GM21515 (cell line): ENCODE data around the gene TRA2A.
"Not testable (repeated sequence)": the region's sequence is repeated elsewhere in the genome, so short reads cannot be mapped to it uniquely, and the experiment has no call there.

Experiments
- ATAC-seq: cut with Tn5 transposase; IDR thresholded peaks from one replicate; pipeline ENCODE4 v1.9.1; 2021; ENCODE audit not compliant: unreplicated experiment

TRA2A gene

DNA sequence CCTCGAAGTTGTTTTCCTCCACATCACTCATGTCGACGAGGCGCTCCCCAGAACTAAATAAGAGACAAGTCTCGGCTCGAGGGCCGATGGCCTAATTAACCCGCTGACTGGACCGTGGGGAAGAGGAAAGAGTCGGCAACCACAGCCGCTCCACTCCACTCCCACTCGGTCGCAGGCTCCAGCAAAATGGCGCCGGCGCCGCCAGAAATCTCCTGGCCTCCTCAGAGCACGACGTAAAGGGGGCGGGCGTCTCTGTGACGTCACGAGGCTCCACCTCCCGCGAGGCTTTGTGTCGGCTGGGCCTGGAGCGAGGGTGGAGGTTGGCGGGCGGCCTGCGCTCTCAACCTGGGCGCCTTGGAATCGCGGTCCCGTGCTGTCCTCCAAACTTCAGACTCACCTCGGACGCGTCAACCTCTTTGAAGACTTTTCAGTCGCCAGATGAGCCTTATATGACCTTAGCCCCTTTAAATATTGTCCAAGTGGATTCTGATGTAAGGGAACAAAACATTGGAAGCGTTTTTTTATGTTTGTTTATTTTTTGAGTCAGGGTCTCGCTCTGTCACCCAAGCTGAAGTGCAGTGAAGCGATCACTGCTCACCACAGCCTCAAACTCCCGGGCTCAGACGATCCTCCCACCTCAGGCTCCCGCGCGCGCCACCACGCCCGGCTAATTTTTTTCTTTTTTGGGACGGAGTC lies at the start of gene TRA2A:
TSS of gene TRA2A (minus strand) at position 188 of the 696 bp plus-strand sequence. CDS start at position 31, 157 bp downstream.
- ATAC-seq: peak; percentile 96

GRCh38 chr7:23570592-23571200 lies 38.9 kb upstream of the TRA2A start:
- peak; percentile 90 for ATAC-seq

DNA sequence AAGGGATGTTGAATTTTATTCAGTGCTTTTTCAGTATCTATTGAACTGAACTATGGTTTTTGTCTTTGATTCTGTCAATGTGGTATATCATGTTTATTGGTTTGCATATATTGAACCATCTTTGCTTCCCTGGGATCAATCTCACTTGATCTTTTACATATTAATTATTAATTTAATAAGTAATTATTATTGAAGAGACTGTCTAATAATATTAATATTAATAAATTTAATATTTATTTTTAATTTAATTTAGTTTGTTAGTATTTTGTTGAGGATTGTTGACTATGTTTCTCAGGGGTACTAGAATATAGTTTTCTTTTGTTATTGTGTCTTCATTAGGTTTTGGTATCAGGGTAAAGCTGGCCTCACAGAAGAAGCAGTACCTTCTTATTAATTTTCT lies 26.5 kb upstream of the TRA2A start:
- no peak for ATAC-seq

GRCh38 chr7:23547662-23548061 lies 15.9 kb upstream of the TRA2A start:
- no peak for ATAC-seq

GRCh38 chr7:23546897-23547572 lies 15.3 kb upstream of the TRA2A start:
- peak; percentile 67 for ATAC-seq

GRCh38 chr7:23545493-23545892 lies 13.7 kb upstream of the TRA2A start:
- ATAC-seq: peak; percentile 9

DNA sequence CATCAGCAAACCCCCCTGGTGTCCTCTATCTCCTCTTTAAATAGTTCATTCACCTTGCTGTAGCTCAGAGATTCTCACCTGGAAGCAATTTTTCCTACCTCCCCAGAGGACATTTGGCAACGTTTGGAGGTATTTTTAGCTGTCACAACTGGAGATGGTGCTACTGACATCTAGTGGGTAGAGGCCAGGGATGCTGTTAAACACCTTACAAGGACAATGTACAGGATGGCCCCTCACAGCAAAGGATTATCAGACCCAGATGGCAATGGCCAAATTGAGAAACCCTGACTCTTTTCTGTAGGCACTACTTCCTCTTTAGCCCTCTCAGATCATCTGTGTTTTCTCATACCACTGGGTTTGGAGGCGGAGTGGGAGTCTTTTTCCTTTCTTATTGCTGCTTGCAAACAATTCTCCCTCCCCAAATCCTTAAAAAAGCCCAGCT lies 13.2 kb upstream of the TRA2A start:
- ATAC-seq: peak; percentile 59

- no peak for ATAC-seq
Measured at GRCh38 chr7:23542752-23543151, 11.0 kb upstream of the TRA2A start.

- ATAC-seq: peak; percentile 60
Measured at GRCh38 chr7:23539494-23539907, 7.7 kb upstream of the TRA2A start.

- ATAC-seq: no peak
Measured at GRCh38 chr7:23538301-23538700, 6.5 kb upstream of the TRA2A start.

- no peak for ATAC-seq
Measured at GRCh38 chr7:23533238-23533604, 1.4 kb upstream of the TRA2A start.

DNA sequence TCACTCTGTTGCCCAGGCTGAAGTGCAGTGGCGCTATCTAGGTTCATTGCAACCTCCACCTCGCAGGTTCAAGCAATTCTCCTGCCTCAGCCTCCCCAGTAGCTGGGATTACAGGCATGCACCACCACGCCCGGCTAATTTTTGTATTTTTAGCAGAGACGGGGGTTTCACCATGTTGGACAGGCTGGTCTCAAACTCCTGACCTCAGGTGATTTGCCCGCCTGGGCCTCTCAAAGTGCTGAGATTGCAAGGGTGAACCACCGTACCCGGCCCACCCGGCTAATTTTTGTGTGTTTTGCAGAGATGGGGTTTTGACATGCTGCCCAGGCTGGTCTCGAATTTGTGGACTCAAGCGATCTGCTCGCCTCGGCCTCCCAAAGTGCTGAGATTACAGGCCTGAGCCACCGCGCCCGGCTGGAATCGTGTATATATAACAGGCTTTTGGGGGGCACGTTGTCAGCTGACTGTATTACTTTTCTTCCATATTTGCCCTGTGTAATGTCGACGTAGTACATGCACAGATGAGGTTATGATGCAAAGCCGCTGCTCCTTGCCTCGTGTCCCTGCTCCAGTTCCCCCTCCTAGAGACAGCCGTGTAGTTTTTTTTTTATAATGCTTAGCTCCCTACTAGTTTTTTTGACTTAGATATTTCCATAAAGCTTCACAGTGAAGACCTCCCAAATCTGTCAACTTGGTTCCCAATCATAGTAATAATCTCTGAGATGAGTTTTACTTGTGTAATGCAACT lies 883 bp upstream of the TRA2A start:
- no peak for ATAC-seq

DNA sequence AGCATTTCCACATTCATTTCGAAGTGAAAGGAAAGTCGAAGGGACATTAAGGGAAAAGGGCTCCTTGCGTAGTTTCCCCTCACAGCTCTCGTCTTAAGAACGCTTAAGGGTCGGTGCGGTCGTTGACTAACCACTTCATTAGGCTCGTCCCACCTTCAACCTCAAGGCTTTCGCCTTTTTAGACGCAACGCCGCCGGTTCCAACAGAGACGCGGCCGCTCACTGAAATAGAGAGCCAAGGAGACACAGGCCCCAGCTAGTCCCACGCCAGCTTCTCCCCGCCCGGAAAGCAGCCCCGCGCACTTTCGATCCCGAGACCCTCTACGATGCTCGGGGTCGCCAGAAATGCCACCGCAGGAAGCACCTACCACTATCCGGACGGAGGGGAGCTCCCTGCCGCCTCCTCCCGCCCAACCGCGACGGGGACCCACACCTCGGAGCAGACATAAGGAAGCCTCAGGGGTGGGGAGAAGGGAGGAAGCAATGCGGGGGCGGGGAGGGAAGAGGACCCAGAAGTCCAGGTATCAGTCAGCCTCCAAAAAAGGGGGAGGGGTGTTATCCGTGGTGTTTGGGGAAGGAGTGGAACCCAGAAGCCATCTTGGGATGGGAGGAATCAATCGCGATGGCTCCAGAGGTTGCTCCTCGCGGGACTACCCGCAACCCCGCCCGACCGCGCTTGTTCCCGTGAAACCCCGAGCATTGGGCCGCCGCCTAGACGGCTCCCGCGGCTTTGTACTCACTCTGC lies 559 bp downstream of the TRA2A start:
- peak; percentile 31 for ATAC-seq

GRCh38 chr7:23530405-23530804 lies 1.4 kb downstream of the TRA2A start:
- no peak for ATAC-seq

- no peak for ATAC-seq
Measured at GRCh38 chr7:23529262-23529859, 2.4 kb downstream of the TRA2A start.

- not testable (repeated sequence) for ATAC-seq
Measured at GRCh38 chr7:23525611-23526010, 6.2 kb downstream of the TRA2A start.

DNA sequence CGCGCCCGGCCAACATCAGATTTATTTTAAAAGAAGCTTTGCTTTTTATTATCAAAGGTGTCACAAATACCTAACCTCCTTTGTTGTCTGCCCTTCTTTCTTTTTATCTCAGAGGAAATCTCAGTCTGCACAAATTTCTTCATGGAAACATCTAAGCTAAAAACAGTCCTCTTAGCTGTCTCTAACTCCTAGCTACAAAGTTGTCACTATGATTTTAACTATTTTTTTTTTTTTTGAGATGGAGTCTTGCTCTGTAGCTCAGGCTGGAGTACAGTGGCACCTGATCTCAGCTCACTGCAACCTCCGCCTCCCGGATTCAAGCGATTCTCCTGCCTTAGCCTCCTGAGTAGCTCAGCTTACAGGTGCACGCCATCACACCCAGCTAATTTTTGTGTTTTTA lies 7.3 kb downstream of the TRA2A start:
- no peak for ATAC-seq

DNA sequence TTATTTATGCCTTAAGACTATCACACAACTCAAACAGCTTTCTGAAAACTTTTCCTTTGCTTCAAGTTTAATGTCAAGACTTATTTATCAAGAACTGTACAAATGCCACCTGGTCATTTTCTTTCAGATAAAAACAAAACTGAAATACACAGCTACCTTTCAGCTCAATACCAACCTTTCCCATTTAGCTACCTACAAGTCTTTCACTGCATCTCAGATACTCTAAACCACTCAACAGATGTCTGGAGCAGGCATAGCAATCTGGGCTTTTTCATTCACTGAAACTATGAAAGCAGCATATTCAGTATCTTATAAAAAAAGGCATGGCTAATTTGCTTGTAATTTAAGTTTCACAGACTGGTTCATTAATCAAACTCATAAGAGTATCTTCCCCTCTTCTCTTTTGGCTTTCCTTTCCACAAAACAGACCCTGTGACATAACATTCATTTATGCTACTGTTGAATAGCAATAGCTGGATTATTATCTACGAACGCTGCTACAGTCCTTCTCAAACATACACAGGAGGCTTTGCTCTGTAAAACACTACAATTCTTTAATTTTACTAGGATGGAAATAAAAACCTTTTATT lies 8.2 kb downstream of the TRA2A start:
- ATAC-seq: no peak

DNA sequence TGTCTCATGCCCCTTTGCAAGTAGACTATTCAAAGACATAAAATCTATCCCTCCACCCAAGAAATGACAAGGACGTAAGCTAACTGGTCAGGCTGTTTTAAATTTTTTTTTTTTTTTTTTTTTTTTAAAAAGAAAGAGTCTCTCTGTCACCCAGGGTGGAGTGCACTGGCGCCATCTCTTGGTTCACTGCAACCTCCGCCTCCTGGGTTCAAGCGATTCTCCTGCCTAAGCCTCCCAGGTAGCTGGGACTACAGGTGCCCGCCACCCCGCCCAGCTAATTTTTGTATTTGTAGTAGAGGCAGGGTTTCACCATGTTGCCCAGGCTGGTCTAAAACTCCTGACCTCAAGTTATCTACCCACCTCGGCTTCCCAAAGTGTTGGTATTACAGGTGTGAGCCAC lies 11.2 kb downstream of the TRA2A start:
- no peak for ATAC-seq

- peak; percentile 61 for ATAC-seq
Measured at GRCh38 chr7:23514755-23515154, 17.0 kb downstream of the TRA2A start.
